Breast epithelium (tissue), 3 donors: ENCODE measurements around the gene CHKA.

ENCODE experiments used
- CTCF ChIP-seq, 3 donors: fragments of 450-650 bp; IDR thresholded peaks; one replicate each; pipeline ENCODE4 v1.5.1; 2016 to 2017; ENCODE audit warnings: antibody characterized with exemption in 3 of 3, mild to moderate bottlenecking in 3 of 3, moderate library complexity in 3 of 3
- POLR2A ChIP-seq: fragments of 450-650 bp; IDR thresholded peaks from one replicate; pipeline ENCODE4 v1.6.1; 2016; ENCODE audit warnings: antibody characterized with exemption, mild to moderate bottlenecking, moderate library complexity
- POLR2AphosphoS5 ChIP-seq, 3 donors: sonication (generic); formaldehyde crosslinking; IDR thresholded peaks; one replicate each; pipeline ENCODE4 v1.6.1; 2017; ENCODE audit warnings: antibody characterized with exemption in 3 of 3

- TF ChIP-seq CTCF (IDR thresholded peaks at IDR 0.05): no peak
- TF ChIP-seq POLR2A: no peak
- no peak for TF ChIP-seq POLR2AphosphoS5 (IDR thresholded peaks at IDR 0.05)
Observed at GRCh38 chr11:68106165-68106940, 14.8 kb downstream of the CHKA start.
